Suprapubic skin (tissue), 4 donors: ENCODE measurements around the gene DUS1L. TPM values are rescaled to one million over a fixed set of nuclear protein-coding genes. Genes with fewer than 3 reads are reported as not detected.

Experiments used
- DNase-seq, 2 donors: peaks; one replicate each; pipeline ENCODE4 v3.0.0-alpha.2; 2019; ENCODE audit warnings: low spot score in 2 of 2
- H3K27ac ChIP-seq: fragments of 200-600 bp; sonication (generic); one replicate; pipeline ENCODE4 v1.5.1; 2019
- H3K27me3 ChIP-seq: fragments of 200-600 bp; sonication (generic); one replicate; pipeline ENCODE4 v1.5.1; 2019
- H3K36me3 ChIP-seq: fragments of 200-600 bp; sonication (generic); one replicate; pipeline ENCODE4 v1.5.1; 2019
- H3K4me1 ChIP-seq: fragments of 200-600 bp; sonication (generic); one replicate; pipeline ENCODE4 v1.5.1; 2019
- H3K4me3 ChIP-seq: fragments of 200-600 bp; sonication (generic); one replicate; pipeline ENCODE4 v1.5.1; 2019; ENCODE audit warnings: mild to moderate bottlenecking
- H3K9me3 ChIP-seq: fragments of 200-600 bp; sonication (generic); one replicate; pipeline ENCODE4 v1.5.1; 2019
- EP300 ChIP-seq: sonication (generic); formaldehyde crosslinking; IDR thresholded peaks from one replicate; pipeline ENCODE4 v1.6.1; 2017; ENCODE audit warnings: antibody characterized with exemption
- POLR2A ChIP-seq, 2 donors: fragments of 450-650 bp; IDR thresholded peaks; one replicate each; pipeline ENCODE4 v1.6.1; 2017; ENCODE audit warnings: antibody characterized with exemption in 2 of 2, mild to moderate bottlenecking in 2 of 2, moderate library complexity in 2 of 2
- POLR2AphosphoS5 ChIP-seq, 3 donors: sonication (generic); formaldehyde crosslinking; IDR thresholded peaks; one replicate each; pipeline ENCODE4 v1.6.1; 2017; ENCODE audit warnings: antibody characterized with exemption in 3 of 3
- WGBS: methylation state at CpG from one replicate; pipeline ENCODE4 v1.1.5; 2018; 5-methylcytosine and 5-hydroxymethylcytosine counted together
- total RNA-seq, 4 donors: library from RNA; depleted of rRNA; stranded (reverse); fragments of >200 nt; gene quantifications; one replicate each; pipeline ENCODE4 v1.1.0, GENCODE V29; 2016
- TF ChIP-seq, protein P1 (sequence below), 2 donors: fragments of 200-600 bp in 1 of 2; fragments of 450-650 bp in 1 of 2; sonication (generic) in 1 of 2; IDR thresholded peaks; one replicate each; pipeline ENCODE4 v1.5.1; 2016 to 2019; ENCODE audit warnings: antibody characterized with exemption in 2 of 2, mild to moderate bottlenecking in 1 of 2, moderate library complexity in 1 of 2

Gene DUS1L
- total RNA-seq, 4 donors from 2014 or later = 79.3 to 176 (median 108) TPM

DNA sequence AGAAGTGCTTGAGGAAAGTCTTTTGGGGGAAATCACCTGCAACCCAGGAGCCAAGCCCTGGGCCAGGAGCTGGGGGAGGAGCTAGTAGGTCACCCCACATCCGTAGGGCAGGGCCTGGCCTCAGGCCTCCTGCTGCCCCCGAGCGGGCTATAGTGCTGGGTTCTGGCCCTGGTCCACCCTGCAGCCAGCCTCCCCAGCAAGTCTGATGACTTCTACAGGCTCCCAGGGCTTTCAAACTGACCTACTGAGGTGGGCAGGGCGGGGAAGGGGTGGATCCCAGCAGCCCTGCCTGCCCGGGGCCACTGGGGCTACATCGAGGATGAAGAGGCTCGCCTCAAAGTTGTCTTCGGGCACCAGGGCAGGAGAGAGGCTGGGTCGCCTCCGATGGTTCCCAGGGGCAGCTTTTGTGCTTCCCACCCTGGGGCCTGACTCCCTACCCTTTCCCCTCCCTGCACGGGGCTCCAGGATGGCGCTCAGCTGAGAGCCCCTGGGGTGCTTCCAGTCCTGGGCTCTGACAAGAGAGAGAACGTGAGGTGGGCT is 47.9 kb downstream of the DUS1L start:
- WGBS = 63% methylated on average over 8 of the region's 13 CpGs
- Histone ChIP-seq H3K4me1 (peaks cover 41% of the 10 kb centered on the region), H3K27ac (no peak overlapping the region)

DNA sequence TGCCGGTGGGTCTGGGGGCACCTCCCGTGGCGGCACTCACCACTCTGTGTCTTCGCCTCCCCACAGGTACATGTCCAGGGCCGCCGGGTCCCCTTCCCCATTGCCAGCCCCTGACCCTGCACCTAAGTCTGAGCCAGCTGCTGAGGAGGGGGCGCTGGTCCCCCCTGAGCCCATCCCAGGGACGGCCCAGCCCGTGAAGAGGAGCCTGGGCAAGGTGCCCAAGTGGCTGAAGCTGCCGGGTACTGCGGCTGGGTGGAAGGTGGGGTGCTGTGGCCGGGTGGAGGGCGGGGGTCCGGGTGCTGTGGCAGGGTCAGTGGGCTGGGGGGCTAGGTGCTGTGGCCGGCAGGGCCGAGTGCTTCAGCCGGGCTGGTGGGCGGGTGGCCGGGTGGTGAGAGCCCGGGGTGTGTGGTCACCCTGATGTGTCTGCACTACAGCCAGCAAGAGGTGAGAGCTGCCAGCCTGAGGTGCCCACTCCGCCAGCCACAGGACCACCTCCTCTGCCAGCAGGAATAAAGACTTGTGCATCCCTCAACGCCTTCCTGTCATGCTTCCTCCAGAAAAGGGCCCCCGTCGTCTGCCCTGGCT is 48.6 kb downstream of the DUS1L start:
- no peaks in the 10 kb centered on the region for H3K9me3 ChIP-seq
- DNase-seq = no peak
- no peak for TF ChIP-seq EP300
- no peak for TF ChIP-seq POLR2AphosphoS5 (IDR thresholded peaks at IDR 0.05)
- TF ChIP-seq, protein P1, sequence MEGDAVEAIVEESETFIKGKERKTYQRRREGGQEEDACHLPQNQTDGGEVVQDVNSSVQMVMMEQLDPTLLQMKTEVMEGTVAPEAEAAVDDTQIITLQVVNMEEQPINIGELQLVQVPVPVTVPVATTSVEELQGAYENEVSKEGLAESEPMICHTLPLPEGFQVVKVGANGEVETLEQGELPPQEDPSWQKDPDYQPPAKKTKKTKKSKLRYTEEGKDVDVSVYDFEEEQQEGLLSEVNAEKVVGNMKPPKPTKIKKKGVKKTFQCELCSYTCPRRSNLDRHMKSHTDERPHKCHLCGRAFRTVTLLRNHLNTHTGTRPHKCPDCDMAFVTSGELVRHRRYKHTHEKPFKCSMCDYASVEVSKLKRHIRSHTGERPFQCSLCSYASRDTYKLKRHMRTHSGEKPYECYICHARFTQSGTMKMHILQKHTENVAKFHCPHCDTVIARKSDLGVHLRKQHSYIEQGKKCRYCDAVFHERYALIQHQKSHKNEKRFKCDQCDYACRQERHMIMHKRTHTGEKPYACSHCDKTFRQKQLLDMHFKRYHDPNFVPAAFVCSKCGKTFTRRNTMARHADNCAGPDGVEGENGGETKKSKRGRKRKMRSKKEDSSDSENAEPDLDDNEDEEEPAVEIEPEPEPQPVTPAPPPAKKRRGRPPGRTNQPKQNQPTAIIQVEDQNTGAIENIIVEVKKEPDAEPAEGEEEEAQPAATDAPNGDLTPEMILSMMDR (IDR thresholded peaks at IDR 0.05) = no peak
- TF ChIP-seq POLR2A (IDR thresholded peaks at IDR 0.05) = no peak
- no CpG with 5 or more reads among the region's 24 CpGs for WGBS
- no peak overlapping the region for H3K4me3 ChIP-seq
- H3K27ac ChIP-seq = no peak overlapping the region
- H3K36me3 ChIP-seq = peaks cover 8% of the 10 kb centered on the region
- peaks cover 38% of the 10 kb centered on the region for H3K4me1 ChIP-seq
- no peaks in the 10 kb centered on the region for H3K27me3 ChIP-seq

More for the DNA sequence above, 47.9 kb downstream of the DUS1L start:
- Histone ChIP-seq H3K36me3 (peaks cover 3% of the 10 kb centered on the region), H3K9me3 (no peaks in the 10 kb centered on the region), H3K27me3 (no peaks in the 10 kb centered on the region), H3K4me3 (no peak overlapping the region)
- TF ChIP-seq POLR2A (IDR thresholded peaks at IDR 0.05) (no peak), POLR2AphosphoS5 (IDR thresholded peaks at IDR 0.05) (no peak), EP300 (no peak)
- TF ChIP-seq, protein P1 (IDR thresholded peaks at IDR 0.05) = no peak
- no peak for DNase-seq

DNA sequence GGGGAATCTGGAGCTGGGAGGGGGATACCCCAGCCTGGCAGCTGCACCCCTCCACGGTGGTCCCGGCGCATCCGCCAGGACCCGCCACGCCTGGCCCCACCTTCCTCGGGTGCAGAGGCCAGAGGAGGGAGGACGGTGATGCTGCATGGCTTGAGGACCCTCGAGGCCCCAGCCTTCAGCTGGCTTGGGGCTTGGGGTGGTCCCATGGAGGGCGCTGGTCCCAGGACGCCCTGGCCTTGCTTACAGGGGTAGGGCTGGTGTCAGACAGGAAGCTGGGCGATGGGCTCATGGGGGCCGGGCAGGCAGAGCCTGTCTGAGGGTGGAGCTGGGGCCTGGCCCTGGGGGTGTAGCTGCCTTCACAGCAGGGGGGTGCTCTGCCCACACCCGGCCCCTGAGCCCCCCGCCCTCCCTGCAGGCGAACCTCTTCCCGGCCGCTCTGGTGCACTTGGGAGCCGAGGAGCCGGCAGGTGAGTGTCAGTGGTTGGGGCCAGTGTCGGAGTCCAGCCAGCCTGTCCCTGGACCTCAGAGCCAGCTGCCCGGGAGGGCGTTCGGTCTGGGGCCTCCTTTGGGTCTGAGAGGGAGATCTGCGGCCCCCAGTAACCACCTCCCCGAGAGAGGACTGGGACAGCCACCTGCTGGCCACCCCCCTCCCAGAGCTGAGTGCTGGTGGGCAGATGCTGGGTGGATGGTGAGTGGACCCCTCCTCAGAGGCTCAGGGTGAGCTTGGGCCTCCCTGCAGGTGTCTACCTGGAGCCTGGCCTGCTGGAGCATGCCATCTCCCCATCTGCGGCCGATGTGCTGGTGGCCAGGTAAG is 49.3 kb downstream of the DUS1L start:
- H3K4me3 ChIP-seq = no peak overlapping the region
- no peak overlapping the region for H3K27ac ChIP-seq
- H3K36me3 ChIP-seq = peaks cover 15% of the 10 kb centered on the region
- TF ChIP-seq, protein P1 (IDR thresholded peaks at IDR 0.05) = no peak
- TF ChIP-seq POLR2A (IDR thresholded peaks at IDR 0.05) (no peak), POLR2AphosphoS5 (IDR thresholded peaks at IDR 0.05) (no peak), EP300 (no peak)
- peaks cover 31% of the 10 kb centered on the region for H3K4me1 ChIP-seq
- no peak for DNase-seq
- H3K9me3 ChIP-seq = no peaks in the 10 kb centered on the region
- H3K27me3 ChIP-seq = no peaks in the 10 kb centered on the region
- WGBS = 67% methylated on average over 7 of the region's 28 CpGs

DNA sequence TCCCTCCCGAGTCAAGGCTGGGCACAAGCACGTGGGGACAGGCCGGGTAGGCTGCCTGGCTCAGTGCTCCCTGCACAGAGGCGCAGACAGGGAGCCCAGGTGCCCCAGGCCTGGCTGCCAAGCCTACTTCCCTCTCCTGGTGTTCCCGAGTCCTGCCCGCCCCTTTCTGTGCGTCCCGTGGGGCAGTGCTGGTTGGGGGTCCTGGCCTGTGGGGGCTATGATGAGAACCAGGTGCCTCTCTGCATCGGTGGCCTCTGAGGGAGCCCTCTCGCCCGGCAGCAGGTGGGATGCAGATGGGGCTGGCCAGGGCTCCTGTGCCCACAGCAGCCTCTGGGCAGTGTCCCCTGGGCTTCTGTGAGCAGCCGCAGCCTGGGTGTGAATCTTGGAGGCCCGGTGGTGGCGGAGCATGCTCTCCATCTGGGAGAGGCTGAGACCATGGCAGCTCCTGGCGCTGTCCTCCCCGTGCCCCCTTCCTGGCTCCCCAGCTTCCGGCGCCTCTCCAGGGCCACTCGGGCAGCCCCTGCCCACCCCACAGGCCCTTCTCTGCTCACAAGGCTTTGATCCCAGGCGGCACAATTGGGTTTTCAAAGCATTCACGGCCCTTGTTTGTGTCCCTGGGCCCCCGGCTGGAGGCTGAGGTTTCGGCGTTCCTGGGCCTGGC is 50.2 kb downstream of the DUS1L start:
- DNase-seq = no peak
- no peak for TF ChIP-seq POLR2AphosphoS5 (IDR thresholded peaks at IDR 0.05)
- TF ChIP-seq, protein P1 (IDR thresholded peaks at IDR 0.05) = no peak
- no peak for TF ChIP-seq POLR2A (IDR thresholded peaks at IDR 0.05)
- TF ChIP-seq EP300 = no peak
- no peaks in the 10 kb centered on the region for H3K27me3 ChIP-seq
- no peak overlapping the region for H3K27ac ChIP-seq
- peaks cover 26% of the 10 kb centered on the region for H3K4me1 ChIP-seq
- H3K9me3 ChIP-seq = no peaks in the 10 kb centered on the region
- 71% methylated on average over 23 of the region's 24 CpGs for WGBS
- H3K36me3 ChIP-seq = peaks cover 15% of the 10 kb centered on the region
- H3K4me3 ChIP-seq = no peak overlapping the region

DNA sequence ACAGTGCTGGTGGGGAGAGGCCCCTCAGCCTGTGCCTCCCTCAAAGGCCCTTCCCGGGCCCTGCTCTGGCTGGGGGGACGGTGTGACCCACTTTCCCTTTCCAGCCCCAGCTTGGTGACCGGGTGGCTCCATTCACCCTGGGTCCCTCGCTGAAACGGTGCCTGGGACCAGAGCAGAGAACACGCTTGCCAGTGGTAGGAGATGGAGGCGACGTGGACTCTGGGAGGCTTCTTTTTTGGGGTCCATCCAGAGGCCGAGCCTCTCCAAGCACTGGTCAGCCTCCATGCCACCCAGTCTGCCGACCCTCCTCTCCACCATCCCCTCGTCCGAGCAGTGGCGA is 50.7 kb downstream of the DUS1L start:
- Histone ChIP-seq H3K4me1 (peaks cover 26% of the 10 kb centered on the region), H3K9me3 (no peaks in the 10 kb centered on the region), H3K4me3 (no peak overlapping the region), H3K27me3 (no peaks in the 10 kb centered on the region), H3K36me3 (peaks cover 15% of the 10 kb centered on the region), H3K27ac (no peak overlapping the region)
- 70% methylated on average over 3 of the region's 13 CpGs for WGBS
- TF ChIP-seq POLR2A (IDR thresholded peaks at IDR 0.05) = no peak
- TF ChIP-seq, protein P1 (IDR thresholded peaks at IDR 0.05) = no peak
- no peak for TF ChIP-seq POLR2AphosphoS5 (IDR thresholded peaks at IDR 0.05)
- TF ChIP-seq EP300 = no peak
- DNase-seq = no peak
